NCI-H146 (cell line): ENCODE measurements around the gene HOMER1.
"Not testable (repeated sequence)": the region's sequence is repeated elsewhere in the genome, so short reads cannot be mapped to it uniquely, and the experiment has no call there.

ENCODE experiments used
- DNase-seq: peaks from one replicate; lab custom pipeline; 2025; lab: John Stamatoyannopoulos, UW

Gene HOMER1

GRCh38 chr5:79417495-79417894, 96.4 kb downstream of the HOMER1 start:
- no peak for DNase-seq

- DNase-seq: no peak
Measured at GRCh38 chr5:79416499-79416898, 97.4 kb downstream of the HOMER1 start.

GRCh38 chr5:79413112-79413511, 100.8 kb downstream of the HOMER1 start:
- no peak for DNase-seq

- DNase-seq: no peak
Measured at GRCh38 chr5:79408028-79408427, 105.9 kb downstream of the HOMER1 start.

GRCh38 chr5:79407591-79407990, 106.3 kb downstream of the HOMER1 start:
- DNase-seq: no peak

- no peak for DNase-seq
Measured at GRCh38 chr5:79401216-79401615, 112.7 kb downstream of the HOMER1 start.

- no peak for DNase-seq
Measured at GRCh38 chr5:79399046-79399445, 114.9 kb downstream of the HOMER1 start.

GRCh38 chr5:79397080-79397479, 116.9 kb downstream of the HOMER1 start:
- no peak for DNase-seq

- DNase-seq: no peak
Measured at GRCh38 chr5:79396265-79396664, 117.7 kb downstream of the HOMER1 start.

GRCh38 chr5:79395296-79395695, 118.6 kb downstream of the HOMER1 start:
- no peak for DNase-seq

GRCh38 chr5:79392776-79393175, 121.2 kb downstream of the HOMER1 start:
- no peak for DNase-seq

- no peak for DNase-seq
Measured at GRCh38 chr5:79386679-79387078, 127.3 kb downstream of the HOMER1 start.

GRCh38 chr5:79385126-79385525, 128.8 kb downstream of the HOMER1 start:
- not testable (repeated sequence) for DNase-seq

GRCh38 chr5:79378510-79379186, 135.3 kb downstream of the HOMER1 start:
- DNase-seq: no peak

GRCh38 chr5:79357398-79357797, 156.5 kb downstream of the HOMER1 start:
- no peak for DNase-seq

GRCh38 chr5:79349881-79350280, 164.1 kb downstream of the HOMER1 start:
- no peak for DNase-seq

- DNase-seq: no peak
Measured at GRCh38 chr5:79349047-79349446, 164.9 kb downstream of the HOMER1 start.

- no peak for DNase-seq
Measured at GRCh38 chr5:79346420-79346824, 167.5 kb downstream of the HOMER1 start.

- DNase-seq: no peak
Measured at GRCh38 chr5:79333852-79334557, 179.9 kb downstream of the HOMER1 start.

GRCh38 chr5:79330071-79330470, 183.9 kb downstream of the HOMER1 start:
- DNase-seq: no peak

- DNase-seq: no peak
Measured at GRCh38 chr5:79329453-79329852, 184.5 kb downstream of the HOMER1 start.
